CD14-positive monocyte (primary cell): ENCODE data around the gene RALGAPA1. TPM values are rescaled to one million over a fixed set of nuclear protein-coding genes. Genes with fewer than 3 reads are reported as not detected.

Experiments
- DNase-seq, 3 donors: peaks; one replicate each; pipeline ENCODE4 v3.0.0-alpha.2; 2011 to 2022
- H2AFZ ChIP-seq: 2 replicates; pipeline ENCODE4 v1.6.0; 2012; ENCODE audit warnings: mild to moderate bottlenecking, low read depth, low read length, inconsistent platforms; ENCODE audit not compliant: insufficient read depth, poor library complexity, severe bottlenecking
- H3K27ac ChIP-seq, 2 donors: 1 replicate in 1 of 2; 2 replicates in 1 of 2; pipeline ENCODE4 v1.5.1; 2012 to 2013; ENCODE audit warnings: low read length in 2 of 2, control low read depth in 1 of 2, inconsistent platforms in 1 of 2, low read depth in 1 of 2, mild to moderate bottlenecking in 1 of 2
- H3K27me3 ChIP-seq, 2 donors: one replicate each; pipeline versions ENCODE4 v1.6.0 to v1.6.1; 2011 to 2013; ENCODE audit warnings: low read length in 2 of 2; ENCODE audit not compliant: control insufficient read depth in 2 of 2, insufficient read depth in 2 of 2
- H3K36me3 ChIP-seq, 2 donors: replicated peaks in 1 of 2; 1 replicate in 1 of 2; 2 replicates in 1 of 2; pipeline versions ENCODE4 v1.5.1 to v1.6.1; 2012 to 2013; ENCODE audit warnings: low read length in 2 of 2, control low read depth in 1 of 2, inconsistent platforms in 1 of 2, mild to moderate bottlenecking in 1 of 2; ENCODE audit not compliant: insufficient read depth in 2 of 2, control insufficient read depth in 1 of 2
- H3K4me1 ChIP-seq, 2 donors: 1 replicate in 1 of 2; 2 replicates in 1 of 2; pipeline versions ENCODE4 v1.5.1 to v1.6.1; 2012 to 2013; ENCODE audit warnings: low read length in 2 of 2, control low read depth in 1 of 2, inconsistent platforms in 1 of 2, mild to moderate bottlenecking in 1 of 2, moderate library complexity in 1 of 2; ENCODE audit not compliant: insufficient read depth in 2 of 2, control insufficient read depth in 1 of 2
- H3K4me2 ChIP-seq: replicated peaks from 2 replicates; pipeline ENCODE3; 2012; ENCODE audit warnings: low read length, moderate library complexity, mild to moderate bottlenecking; ENCODE audit not compliant: poor library complexity, severe bottlenecking; ENCODE audit errors: extremely low read depth
- H3K4me3 ChIP-seq, 3 experiments: fragments of 200-600 bp in 1 of 3; sonication (generic) in 1 of 3; replicated peaks in 1 of 3; 1 replicate in 2 of 3; 2 replicates in 1 of 3; pipeline ENCODE4 v1.5.1; 2011 to 2013; ENCODE audit warnings: low read length in 3 of 3, mild to moderate bottlenecking in 3 of 3, control low read depth in 2 of 3, low read depth in 2 of 3, inconsistent platforms in 1 of 3, moderate library complexity in 1 of 3
- H3K79me2 ChIP-seq: 2 replicates; pipeline ENCODE4 v1.6.0; 2012; ENCODE audit warnings: mild to moderate bottlenecking, control low read depth, inconsistent platforms, low read length, moderate library complexity; ENCODE audit not compliant: insufficient read depth
- H3K9ac ChIP-seq: 2 replicates; pipeline ENCODE4 v1.6.0; 2017; ENCODE audit warnings: low read length, mild to moderate bottlenecking; ENCODE audit not compliant: insufficient read depth, poor library complexity, severe bottlenecking
- H3K9me3 ChIP-seq, 2 donors: replicated peaks in 1 of 2; 1 replicate in 1 of 2; 2 replicates in 1 of 2; pipeline versions ENCODE4 v1.5.1 to v1.6.1; 2012 to 2013; ENCODE audit warnings: low read length in 2 of 2, control low read depth in 1 of 2; ENCODE audit not compliant: control insufficient read depth in 1 of 2, insufficient read depth in 1 of 2
- H4K20me1 ChIP-seq: 2 replicates; pipeline ENCODE4 v1.6.0; 2012; ENCODE audit warnings: mild to moderate bottlenecking, low read length, control low read depth, moderate library complexity; ENCODE audit not compliant: insufficient read depth
- H3K27ac Mint-ChIP-seq, 7 donors: one replicate each; pipeline ENCODE4 v1.8.0; 2020; ENCODE audit warnings: mild to moderate bottlenecking in 7 of 7, mixed read lengths in 7 of 7, moderate library complexity in 6 of 7, inconsistent platforms in 2 of 7
- H3K27me3 Mint-ChIP-seq, 3 donors: one replicate each; pipeline ENCODE4 v1.8.0; 2021 to 2022; ENCODE audit warnings: low read depth in 3 of 3, mild to moderate bottlenecking in 3 of 3, mixed read lengths in 3 of 3, moderate library complexity in 3 of 3, inconsistent platforms in 1 of 3
- H3K36me3 Mint-ChIP-seq, 2 donors: one replicate each; pipeline ENCODE4 v1.8.0; 2020; ENCODE audit warnings: mixed read lengths in 2 of 2, inconsistent platforms in 1 of 2, mild to moderate bottlenecking in 1 of 2
- H3K4me1 Mint-ChIP-seq: one replicate; pipeline ENCODE4 v1.8.0; 2020; ENCODE audit warnings: mild to moderate bottlenecking, mixed read lengths
- H3K4me3 Mint-ChIP-seq, 2 donors: one replicate each; pipeline ENCODE4 v1.8.0; 2020; ENCODE audit warnings: mild to moderate bottlenecking in 2 of 2, mixed read lengths in 2 of 2, moderate library complexity in 1 of 2
- H3K9me3 Mint-ChIP-seq, 7 donors: one replicate each; pipeline ENCODE4 v1.8.0; 2020 to 2022; ENCODE audit warnings: mixed read lengths in 7 of 7, mild to moderate bottlenecking in 6 of 7, moderate library complexity in 6 of 7, inconsistent platforms in 2 of 7
- CTCF ChIP-seq: fragments of 200-600 bp; IDR thresholded peaks from one replicate; pipeline ENCODE4 v1.8.0; 2022; ENCODE audit warnings: antibody characterized with exemption, mild to moderate bottlenecking
- WGBS: methylation state at CpG from one replicate; pipeline ENCODE4 v1.1.5; 2013; ENCODE audit warnings: missing lambda C conversion rate; ENCODE audit not compliant: insufficient coverage; 5-methylcytosine and 5-hydroxymethylcytosine counted together
- intact Hi-C, 2 donors: fragments of 100-400 bp; cut with micrococcal nuclease; formaldehyde crosslinking; loops; one replicate each; pipeline versions ENCODE4 v1.15.0 to v1.15.1; 2023
- polyA plus RNA-seq, 3 donors: library from polyadenylated mRNA; depleted of rRNA in 1 of 3; unstranded in 2 of 3; stranded (reverse) in 1 of 3; fragments of 300-500 nt in 2 of 3; fragments of >200 nt in 1 of 3; fragmentation: Illumina TruSeq in 2 of 3; gene quantifications; 1 replicate in 2 of 3; 2 replicates in 1 of 3; pipeline ENCODE4 v1.2.3, GENCODE V29; 2012 to 2021

Gene RALGAPA1
- polyA plus RNA-seq, 3 donors: 3.2 to 7.4 (median 4.1) TPM

GRCh38 chr14:35695647-35696046 is 113.4 kb downstream of the RALGAPA1 start:
- Histone ChIP-seq H3K9ac (no peak overlapping the region), H3K36me3 (no peaks in the 10 kb centered on the region), H3K9me3 (no peaks in the 10 kb centered on the region), H2AFZ (no peak overlapping the region), H3K4me3 (no peak overlapping the region), H3K4me2 (no peak overlapping the region), H3K27ac (no peak overlapping the region), H3K27me3 (no peaks in the 10 kb centered on the region), H4K20me1 (no peaks in the 10 kb centered on the region), H3K4me1 (no peaks in the 10 kb centered on the region), H3K79me2 (no peaks in the 10 kb centered on the region)
- no CpG with 5 or more reads among the region's 1 CpG for WGBS
- no peak for TF ChIP-seq CTCF
- intact Hi-C loops: no loop called here
- peaks cover 2 to 3% of the 10 kb centered on the region in 2 donors for H3K36me3 Mint-ChIP-seq
- no peaks in the 10 kb centered on the region for H3K9me3 Mint-ChIP-seq
- H3K27me3 Mint-ChIP-seq: no peaks in the 10 kb centered on the region
- no peak overlapping the region for H3K4me3 Mint-ChIP-seq
- no peak for DNase-seq
- no peaks in the 10 kb centered on the region for H3K4me1 Mint-ChIP-seq
- H3K27ac Mint-ChIP-seq: no peak overlapping the region

GRCh38 chr14:35695072-35695471 is 114.0 kb downstream of the RALGAPA1 start:
- no peak overlapping the region for H3K9ac ChIP-seq
- H3K4me1 ChIP-seq: no peaks in the 10 kb centered on the region
- intact Hi-C loops: no loop called here
- H3K27me3 ChIP-seq: no peaks in the 10 kb centered on the region
- H3K4me3 ChIP-seq: no peak overlapping the region
- H3K4me2 ChIP-seq: no peak overlapping the region
- DNase-seq: no peak
- H3K79me2 ChIP-seq: no peaks in the 10 kb centered on the region
- H3K36me3 Mint-ChIP-seq: peaks cover 2 to 3% of the 10 kb centered on the region in 2 donors
- H3K4me3 Mint-ChIP-seq: no peak overlapping the region
- H3K4me1 Mint-ChIP-seq: no peaks in the 10 kb centered on the region
- no peaks in the 10 kb centered on the region for H4K20me1 ChIP-seq
- no peaks in the 10 kb centered on the region for H3K36me3 ChIP-seq
- no peak overlapping the region for H3K27ac ChIP-seq
- no peak overlapping the region for H2AFZ ChIP-seq
- H3K27me3 Mint-ChIP-seq: no peaks in the 10 kb centered on the region
- H3K9me3 ChIP-seq: no peaks in the 10 kb centered on the region
- no CpG with 5 or more reads among the region's 1 CpG for WGBS
- H3K27ac Mint-ChIP-seq: no peak overlapping the region
- H3K9me3 Mint-ChIP-seq: no peaks in the 10 kb centered on the region
- TF ChIP-seq CTCF: no peak
